Measurements from ENCODE around the gene GRIK3.
A peak's percentile ranks its signal among the peaks of the same experiment; 100 is the strongest.

The GRIK3 gene

GRCh38 chr1:36874271-36875060, 159.8 kb downstream of the GRIK3 start:
- no peak for DNase-seq (ENCODE audit: low read depth)

- no peak for DNase-seq (ENCODE audit: low read depth)
Observed at GRCh38 chr1:36872858-36873257, 161.5 kb downstream of the GRIK3 start.

DNA sequence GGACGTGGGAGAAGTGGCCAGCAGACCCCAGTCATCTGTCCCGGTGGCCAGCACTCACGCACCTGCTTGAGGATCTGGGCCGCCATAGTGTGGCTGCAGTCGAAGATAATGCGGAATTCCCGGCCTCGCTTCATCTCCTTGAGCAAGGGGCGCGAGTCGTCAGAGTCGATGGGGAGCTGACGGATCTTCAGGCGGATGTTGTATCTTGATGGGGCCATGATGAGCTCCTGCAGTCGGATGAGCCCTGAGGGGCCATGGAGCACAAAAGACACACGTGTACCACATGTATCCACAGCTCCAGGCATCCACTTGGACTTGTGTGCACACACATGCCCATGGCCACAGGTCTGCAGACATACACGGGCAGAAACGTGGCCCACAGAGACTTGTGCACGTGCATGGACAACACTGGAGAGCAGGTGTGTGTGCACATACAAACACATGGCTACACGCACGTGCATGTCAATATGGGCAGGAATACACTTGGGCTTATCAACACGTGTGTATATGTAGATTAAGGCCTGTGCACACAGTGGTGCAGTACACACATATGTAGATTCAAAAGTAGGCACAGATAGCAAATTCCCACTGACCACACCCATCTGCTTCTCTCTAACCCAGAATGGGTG, 162.1 kb downstream of the GRIK3 start:
- no peak for DNase-seq (ENCODE audit: low read depth)

DNA sequence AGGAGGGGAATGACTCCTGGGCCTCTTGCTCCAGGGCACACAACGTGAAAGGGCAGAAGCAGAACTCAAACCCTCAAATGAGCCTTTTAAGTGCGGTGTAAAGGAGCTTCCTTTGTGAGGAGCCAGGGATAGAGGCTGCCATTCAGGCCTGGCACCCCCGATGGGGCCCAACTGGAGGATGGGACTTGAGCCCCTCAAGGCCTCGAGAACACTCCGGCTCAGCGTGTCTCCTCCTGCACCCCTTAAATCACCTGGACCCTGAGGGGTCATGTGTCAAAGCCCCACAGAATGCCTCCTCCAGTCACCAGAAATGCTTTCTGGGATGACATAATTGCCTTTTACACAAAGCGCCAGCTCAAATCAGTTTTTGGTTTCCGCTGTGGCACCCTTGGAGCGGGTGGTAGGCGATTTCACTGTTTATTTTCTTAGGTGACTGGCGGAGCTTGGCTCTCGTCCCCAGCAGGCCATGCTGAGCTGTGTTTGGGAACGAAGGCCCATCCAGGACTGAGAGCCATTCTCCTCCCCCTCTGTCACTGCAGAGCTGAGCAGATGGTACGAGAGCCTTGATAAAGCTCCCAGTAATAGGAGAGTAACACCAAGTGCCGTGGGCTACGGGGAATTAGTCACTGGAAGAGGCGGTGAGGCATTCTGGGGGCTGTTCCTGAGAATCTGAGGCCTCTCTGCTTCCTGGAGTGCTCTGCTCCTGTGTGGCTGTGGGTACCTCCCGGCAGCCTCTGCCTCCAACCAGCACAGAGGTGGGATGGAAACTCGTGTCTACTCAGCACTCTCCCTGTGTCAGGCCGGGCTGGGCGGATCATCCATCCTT, 163.0 kb downstream of the GRIK3 start:
- DNase-seq (ENCODE audit: low read depth), result no peak

GRCh38 chr1:36869826-36870225, 164.5 kb downstream of the GRIK3 start:
- no peak for DNase-seq (ENCODE audit: low read depth)

- no peak for DNase-seq (ENCODE audit: low read depth)
Observed at GRCh38 chr1:36869054-36869453, 165.3 kb downstream of the GRIK3 start.

DNA sequence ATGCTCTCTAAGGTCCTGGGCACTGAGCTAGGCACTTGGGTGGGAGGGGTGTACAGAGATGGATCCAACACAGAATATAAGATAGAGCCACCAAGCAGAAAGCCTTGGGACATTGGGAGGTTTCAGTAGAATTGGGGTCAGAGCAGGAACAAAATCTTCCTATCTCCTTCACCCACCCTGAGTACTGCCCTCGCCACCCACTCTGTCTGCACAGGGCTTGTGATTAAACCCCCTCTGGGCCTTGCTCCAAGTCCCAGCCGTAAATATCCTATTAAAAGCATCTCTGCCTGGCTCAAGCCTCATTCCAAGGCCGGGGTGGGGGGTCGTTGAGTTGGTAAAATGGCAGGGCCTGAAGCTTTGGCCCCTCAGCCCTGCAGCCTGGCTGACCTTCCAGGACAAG, 166.7 kb downstream of the GRIK3 start:
- no peak for DNase-seq (ENCODE audit: low read depth)

DNA sequence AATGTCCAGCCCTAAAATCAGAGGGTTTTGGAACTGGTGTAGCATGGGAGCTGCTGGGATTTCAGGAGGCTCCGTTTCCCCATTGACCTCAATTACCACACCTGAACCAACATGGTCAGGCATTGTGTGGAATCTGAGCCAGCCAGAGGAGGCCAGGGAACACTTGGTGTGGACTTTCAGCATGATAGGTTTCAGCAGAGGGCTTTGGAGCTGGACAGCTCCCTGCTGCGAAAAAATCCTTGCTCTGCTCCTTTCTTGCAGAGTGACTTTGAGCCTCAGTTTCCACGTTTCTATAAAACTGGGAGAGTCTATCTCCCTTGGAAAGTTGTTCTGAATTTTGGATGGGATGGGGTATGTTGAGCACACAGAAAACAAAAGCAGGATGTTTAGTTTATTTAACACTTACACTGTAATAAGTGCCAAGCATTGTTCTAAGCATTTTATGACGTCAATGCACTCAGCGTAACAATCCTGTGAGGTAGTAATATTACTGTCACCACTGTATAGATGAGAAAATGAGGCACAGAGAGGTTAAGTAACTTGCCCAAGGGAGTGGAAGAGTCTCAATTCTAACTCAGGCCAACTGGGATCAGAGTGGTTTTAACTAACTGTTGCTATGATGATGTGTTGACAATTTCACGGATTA, 168.0 kb downstream of the GRIK3 start:
- no peak for DNase-seq (ENCODE audit: low read depth)

DNA sequence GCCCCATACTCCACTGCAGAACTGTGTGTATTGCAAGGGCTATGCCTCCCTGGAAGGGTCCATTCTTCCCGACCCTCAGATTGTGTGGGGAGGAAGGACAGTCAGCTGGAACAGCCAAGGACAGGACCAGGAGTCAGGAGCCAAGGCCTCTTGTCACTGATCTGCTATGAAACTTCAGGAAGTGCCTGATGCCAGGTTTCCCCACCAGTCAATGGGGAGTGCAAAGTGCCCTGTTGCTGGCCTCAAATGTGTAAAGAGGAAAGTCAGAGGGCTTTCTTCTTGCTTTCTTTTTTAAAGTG, 168.8 kb downstream of the GRIK3 start:
- DNase-seq (ENCODE audit: low read depth), result no peak

GRCh38 chr1:36864823-36865601, 169.3 kb downstream of the GRIK3 start:
- DNase-seq (ENCODE audit: low read depth), result no peak

GRCh38 chr1:36864182-36864822, 170.0 kb downstream of the GRIK3 start:
- peak; percentile 15 for DNase-seq (ENCODE audit: low read depth)

DNA sequence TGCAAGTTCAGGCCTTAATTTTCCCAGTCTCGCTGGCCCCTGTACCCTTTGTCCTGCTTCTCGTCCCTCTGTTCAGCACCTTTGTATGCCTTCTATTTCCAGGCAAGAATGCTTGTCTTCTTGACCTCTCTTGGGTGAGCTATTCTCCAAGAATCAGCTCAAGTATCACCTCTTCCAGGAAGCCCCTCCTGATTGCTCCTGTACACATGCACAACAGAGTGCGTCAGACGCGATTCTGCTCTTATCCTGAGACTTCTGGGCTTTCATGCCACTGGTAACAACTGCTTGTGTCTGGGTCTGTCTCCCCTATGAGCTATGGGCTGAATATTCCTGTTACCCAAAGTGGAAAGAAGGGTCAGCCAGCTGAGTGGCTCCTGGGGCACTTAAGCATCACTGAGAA, 170.8 kb downstream of the GRIK3 start:
- DNase-seq (ENCODE audit: low read depth), result no peak

DNA sequence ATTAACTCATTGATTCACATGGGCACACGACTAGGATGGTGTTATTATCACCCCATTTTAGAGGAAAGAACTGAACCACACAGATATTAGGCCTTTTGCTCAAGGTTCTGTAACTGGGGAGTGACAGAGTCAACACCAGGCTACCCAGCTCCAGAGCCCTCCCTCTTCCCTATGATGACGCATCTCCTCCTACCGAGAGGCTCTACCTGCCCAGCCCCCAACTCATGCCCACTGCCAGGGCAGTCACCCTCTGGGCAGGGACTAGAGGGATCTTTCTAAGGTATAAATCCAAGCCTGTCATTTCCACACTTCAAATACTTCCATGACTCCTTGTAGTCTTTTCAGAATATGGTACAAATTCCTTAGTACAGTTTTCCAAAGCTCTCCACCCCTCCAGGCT, 171.3 kb downstream of the GRIK3 start:
- no peak for DNase-seq (ENCODE audit: low read depth)

- DNase-seq (ENCODE audit: low read depth), result no peak
Observed at GRCh38 chr1:36861375-36861774, 172.9 kb downstream of the GRIK3 start.

GRCh38 chr1:36859926-36860325, 174.4 kb downstream of the GRIK3 start:
- no peak for DNase-seq (ENCODE audit: low read depth)

DNA sequence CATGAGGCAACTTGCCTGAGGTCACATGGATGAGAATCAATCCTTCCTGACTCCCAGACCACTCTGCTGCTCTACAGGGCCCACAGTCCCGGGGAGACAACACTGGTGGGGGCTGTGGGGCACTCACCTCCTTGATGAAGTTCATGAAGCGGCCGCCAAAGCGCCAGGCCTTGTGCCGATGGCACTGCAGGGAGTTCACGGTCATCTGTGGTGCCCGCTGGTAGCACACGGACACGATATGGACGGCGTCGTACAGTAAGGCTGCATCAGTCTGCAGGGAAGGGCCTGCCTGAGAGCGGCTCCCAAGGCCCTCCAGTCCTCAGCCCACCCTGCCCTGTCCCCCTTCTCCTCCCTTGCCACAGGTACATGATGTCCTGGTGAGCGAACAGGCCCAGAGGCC, 175.3 kb downstream of the GRIK3 start:
- no peak for DNase-seq (ENCODE audit: low read depth)

DNA sequence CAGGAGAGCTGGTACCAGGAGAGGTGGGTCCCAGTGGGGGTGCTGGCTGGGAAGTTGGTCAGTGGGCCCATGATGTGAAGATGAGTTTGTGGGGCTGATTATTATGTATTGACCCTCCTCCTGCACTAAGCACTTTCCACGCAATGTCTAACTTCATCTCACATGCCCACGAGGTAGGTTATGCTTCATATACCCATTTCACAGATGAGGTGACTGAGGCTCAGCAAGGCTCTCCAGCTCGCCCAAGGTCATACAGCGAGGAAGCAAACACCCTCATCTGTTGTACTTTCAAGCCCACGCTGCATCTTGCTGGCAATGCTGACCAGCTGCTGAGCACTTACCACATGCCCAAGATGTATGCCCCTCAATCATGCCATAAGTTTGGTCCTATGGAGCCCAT, 175.8 kb downstream of the GRIK3 start:
- DNase-seq (ENCODE audit: low read depth), result no peak

DNA sequence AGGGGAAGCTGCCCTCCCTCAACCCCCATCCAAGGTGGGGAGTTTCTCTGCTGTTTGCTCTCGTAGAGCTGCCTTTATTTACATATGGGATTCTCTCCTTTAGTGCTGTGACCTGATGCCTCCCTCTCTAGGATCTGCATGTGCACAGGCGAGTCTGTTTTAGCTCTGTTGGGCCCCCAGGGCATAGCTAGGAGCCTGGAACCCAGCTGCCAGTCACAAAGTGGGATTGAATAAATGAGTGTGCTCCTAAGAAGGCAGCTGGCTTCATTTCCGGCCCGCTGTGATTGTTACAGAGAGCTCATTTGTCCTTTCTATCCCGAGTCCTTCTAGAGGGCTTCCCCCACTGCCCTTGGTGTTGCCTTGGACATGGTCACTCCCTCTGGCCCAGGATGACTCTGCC, 176.6 kb downstream of the GRIK3 start:
- DNase-seq (ENCODE audit: low read depth), result no peak

GRCh38 chr1:36855699-36856494, 178.4 kb downstream of the GRIK3 start:
- DNase-seq (ENCODE audit: low read depth), result no peak

- no peak for DNase-seq (ENCODE audit: low read depth)
Observed at GRCh38 chr1:36853638-36854037, 180.7 kb downstream of the GRIK3 start.

- DNase-seq (ENCODE audit: low read depth), result no peak
Observed at GRCh38 chr1:36852586-36852985, 181.7 kb downstream of the GRIK3 start.

Data from CMK (cell line).